ENCODE data around the gene TAP1. TPM values are rescaled to one million over a fixed set of nuclear protein-coding genes. Genes with fewer than 3 reads are reported as not detected.

Gene TAP1
- total RNA-seq, 1 donor from 2014 or later = 29.7 TPM

DNA sequence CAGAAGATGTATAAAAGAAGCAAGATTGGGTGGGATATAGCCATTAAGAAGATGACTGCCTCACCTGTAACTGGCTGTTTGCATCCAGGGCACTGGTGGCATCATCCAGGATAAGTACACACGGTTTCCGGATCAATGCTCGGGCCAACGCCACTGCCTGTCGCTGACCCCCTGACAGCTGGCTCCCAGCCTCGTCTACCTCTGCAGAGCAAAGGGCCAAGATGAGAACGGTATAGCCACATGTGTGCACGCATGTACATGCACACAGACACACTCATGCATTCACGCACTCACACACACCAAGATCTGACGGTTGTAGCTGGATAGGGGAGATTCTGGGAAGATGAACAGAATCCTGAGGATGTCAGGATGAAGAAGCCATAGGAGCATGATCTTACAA is 6.5 kb downstream of the TAP1 start:
- TF ChIP-seq, protein P1, sequence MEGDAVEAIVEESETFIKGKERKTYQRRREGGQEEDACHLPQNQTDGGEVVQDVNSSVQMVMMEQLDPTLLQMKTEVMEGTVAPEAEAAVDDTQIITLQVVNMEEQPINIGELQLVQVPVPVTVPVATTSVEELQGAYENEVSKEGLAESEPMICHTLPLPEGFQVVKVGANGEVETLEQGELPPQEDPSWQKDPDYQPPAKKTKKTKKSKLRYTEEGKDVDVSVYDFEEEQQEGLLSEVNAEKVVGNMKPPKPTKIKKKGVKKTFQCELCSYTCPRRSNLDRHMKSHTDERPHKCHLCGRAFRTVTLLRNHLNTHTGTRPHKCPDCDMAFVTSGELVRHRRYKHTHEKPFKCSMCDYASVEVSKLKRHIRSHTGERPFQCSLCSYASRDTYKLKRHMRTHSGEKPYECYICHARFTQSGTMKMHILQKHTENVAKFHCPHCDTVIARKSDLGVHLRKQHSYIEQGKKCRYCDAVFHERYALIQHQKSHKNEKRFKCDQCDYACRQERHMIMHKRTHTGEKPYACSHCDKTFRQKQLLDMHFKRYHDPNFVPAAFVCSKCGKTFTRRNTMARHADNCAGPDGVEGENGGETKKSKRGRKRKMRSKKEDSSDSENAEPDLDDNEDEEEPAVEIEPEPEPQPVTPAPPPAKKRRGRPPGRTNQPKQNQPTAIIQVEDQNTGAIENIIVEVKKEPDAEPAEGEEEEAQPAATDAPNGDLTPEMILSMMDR (IDR thresholded peaks at IDR 0.05) = no peak
- Mint-ChIP-seq H3K36me3 (ENCODE audit: low read depth) (peaks cover 29% of the 10 kb centered on the region), H3K4me3 (ENCODE audit: unreplicated experiment) (no peak overlapping the region), H3K9me3 (ENCODE audit: low read depth) (no peaks in the 10 kb centered on the region), H3K27ac (ENCODE audit: unreplicated experiment) (no peak overlapping the region), H3K27me3 (ENCODE audit: low read depth) (no peaks in the 10 kb centered on the region), H3K4me1 (ENCODE audit: low read depth) (peaks cover 22% of the 10 kb centered on the region)
- DNase-seq (ENCODE audit: low spot score) = no peak

DNA sequence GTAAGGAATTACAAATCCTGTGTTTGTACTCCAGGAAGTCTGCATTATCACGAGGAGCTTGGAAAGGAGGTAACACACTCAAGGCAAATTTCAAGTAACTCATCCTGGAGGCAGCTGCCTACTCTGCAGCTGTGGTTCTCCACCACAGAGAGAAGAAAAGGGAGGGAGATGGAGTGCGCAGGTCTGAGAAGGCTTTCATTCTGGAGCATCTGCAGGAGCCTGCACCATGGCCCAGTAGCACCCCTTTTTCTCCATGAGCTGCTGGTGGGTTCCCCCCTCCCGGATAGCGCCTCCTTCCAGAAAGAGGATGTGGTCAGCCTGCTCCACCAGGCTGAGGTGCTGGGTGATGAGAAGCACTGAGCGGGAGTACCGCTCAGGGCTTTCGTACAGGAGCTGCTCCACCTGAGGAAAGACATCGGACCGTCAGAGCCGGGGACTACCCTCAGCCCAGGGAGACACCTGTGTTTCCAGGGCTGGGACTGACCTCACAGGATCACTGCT is 8.1 kb downstream of the TAP1 start:
- Mint-ChIP-seq H3K36me3 (ENCODE audit: low read depth) (peaks cover 22% of the 10 kb centered on the region), H3K9me3 (ENCODE audit: low read depth) (no peaks in the 10 kb centered on the region), H3K4me1 (ENCODE audit: low read depth) (peaks cover 18% of the 10 kb centered on the region), H3K27me3 (ENCODE audit: low read depth) (no peaks in the 10 kb centered on the region), H3K4me3 (ENCODE audit: unreplicated experiment) (no peak overlapping the region), H3K27ac (ENCODE audit: unreplicated experiment) (no peak overlapping the region)
- TF ChIP-seq, protein P1 (IDR thresholded peaks at IDR 0.05) = no peak
- DNase-seq (ENCODE audit: low spot score) = no peak

DNA sequence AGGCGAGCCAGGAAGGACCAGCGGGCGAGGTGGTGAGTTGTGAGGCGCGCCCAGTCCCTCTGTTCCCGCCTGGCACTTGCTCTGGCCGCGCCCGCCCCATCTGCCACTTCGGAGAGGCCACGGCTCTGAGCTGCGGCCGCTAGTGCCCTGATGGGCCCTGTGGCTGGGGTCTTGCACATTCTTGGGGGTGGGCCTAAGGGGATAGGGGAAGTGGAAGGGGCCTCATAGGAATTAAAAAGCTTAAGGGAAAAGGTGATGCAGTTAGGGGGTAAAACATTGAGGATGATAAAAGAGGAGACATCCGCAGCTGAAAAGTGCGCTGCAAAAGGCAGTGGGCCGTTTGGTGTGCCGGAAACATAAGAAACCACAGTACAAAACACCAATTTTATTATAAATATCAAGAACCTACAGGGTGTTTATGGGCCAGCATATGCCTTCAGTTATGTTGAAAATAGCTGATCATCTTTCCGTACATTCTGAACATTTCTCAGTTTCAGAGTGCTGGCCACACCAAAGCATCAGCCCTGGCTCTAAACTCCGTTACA is 8.6 kb downstream of the TAP1 start:
- Mint-ChIP-seq H3K9me3 (ENCODE audit: low read depth) (no peaks in the 10 kb centered on the region), H3K4me3 (ENCODE audit: unreplicated experiment) (peak overlapping the region; percentile 94), H3K27me3 (ENCODE audit: low read depth) (no peaks in the 10 kb centered on the region), H3K36me3 (ENCODE audit: low read depth) (peaks cover 20% of the 10 kb centered on the region), H3K4me1 (ENCODE audit: low read depth) (peaks cover 18% of the 10 kb centered on the region), H3K27ac (ENCODE audit: unreplicated experiment) (peak overlapping the region; percentile 96)
- no peak for DNase-seq (ENCODE audit: low spot score)
- TF ChIP-seq, protein P1 (IDR thresholded peaks at IDR 0.05) = no peak

DNA sequence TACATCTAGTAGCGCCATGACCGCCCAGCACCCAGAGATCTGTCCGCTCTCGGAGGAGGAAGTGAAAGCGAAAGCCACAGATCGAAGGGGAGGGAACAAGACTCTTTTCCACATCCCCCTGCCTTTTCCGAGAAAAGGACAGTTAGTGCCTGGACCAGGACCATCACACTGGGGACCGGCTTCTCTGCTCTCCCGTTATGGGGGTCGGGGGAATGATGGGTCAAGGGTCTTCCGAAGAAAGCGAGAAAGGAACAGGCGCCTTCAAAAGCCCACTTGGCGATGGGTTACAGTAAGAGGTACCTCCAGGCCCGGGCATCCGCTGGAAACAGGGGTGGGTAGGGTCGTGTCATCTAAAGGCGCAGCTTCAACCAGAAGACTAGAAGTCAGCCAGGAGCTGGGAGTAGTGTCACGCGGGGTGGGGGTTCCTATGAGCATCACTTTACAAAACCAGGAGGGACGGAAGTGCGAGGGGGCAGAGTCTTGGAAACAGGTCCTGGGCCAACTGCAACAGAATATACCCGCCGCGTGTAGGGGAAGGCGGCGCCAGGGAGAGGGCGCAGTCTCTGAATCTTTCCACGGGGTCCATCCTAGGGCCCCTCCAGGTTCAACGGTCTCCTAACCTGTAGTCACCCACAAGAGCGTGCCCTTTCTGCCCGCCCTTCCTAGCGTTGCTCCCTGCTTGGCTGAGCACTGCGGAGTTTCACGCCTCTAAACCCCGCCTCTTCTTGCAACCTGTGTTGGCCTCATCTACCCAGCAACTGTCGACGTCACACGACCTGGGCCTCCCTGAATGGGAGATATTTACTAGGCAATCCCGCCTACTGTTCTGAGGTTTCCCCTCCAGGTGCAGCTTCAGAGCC is 9.3 kb downstream of the TAP1 start, which contains the start of gene PSMB8:
Gene PSMB8 (minus strand): TSS at position 69 of the 860 bp plus-strand sequence. CDS start 51 bp downstream, at position 18.
- Mint-ChIP-seq H3K9me3 (ENCODE audit: low read depth) (no peaks in the 10 kb centered on the region), H3K27ac (ENCODE audit: unreplicated experiment) (peak within 1 kb of the TSS; percentile 96), H3K4me3 (ENCODE audit: unreplicated experiment) (peak within 1 kb of the TSS; percentile 94), H3K36me3 (ENCODE audit: low read depth) (peaks cover 18% of the 10 kb centered on the region), H3K27me3 (ENCODE audit: low read depth) (no peaks in the 10 kb centered on the region), H3K4me1 (ENCODE audit: low read depth) (peaks cover 18% of the 10 kb centered on the region)
- TF ChIP-seq, protein P1 (IDR thresholded peaks at IDR 0.05) = peak; percentile 71
- DNase-seq (ENCODE audit: low spot score) = no peak

DNA sequence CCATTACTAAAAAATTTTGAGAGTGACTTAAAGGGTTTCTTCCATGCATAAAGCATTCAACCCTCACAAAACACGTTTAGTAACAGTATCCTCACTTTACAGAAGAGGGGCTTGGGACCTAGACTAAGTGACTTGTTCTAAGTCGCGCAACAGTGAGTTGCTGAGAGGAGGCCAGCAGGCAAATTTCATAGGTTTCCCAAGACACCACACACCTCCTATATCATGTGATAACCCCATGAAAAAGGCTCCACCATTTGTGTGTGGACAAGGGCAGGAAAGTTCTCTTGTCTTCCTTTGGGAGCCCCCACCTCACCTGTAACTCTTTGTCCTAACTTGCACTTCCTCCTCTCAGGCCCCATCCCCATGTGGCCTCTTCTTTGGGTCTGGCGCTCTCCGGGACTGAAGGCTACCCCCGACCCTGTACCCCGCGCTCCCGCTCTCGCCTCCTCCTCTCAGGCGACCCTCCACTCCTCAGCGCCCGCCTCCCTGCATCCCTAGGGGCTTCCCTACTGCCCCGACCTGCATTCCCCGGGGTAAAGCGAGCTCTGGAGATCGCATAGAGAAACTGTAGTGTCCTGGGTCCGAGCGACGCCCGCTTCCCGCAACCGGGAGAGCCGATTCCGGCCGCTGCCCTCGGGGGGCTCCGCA is 10.0 kb downstream of the TAP1 start:
- no peaks in the 10 kb centered on the region for H3K27me3 Mint-ChIP-seq (ENCODE audit: low read depth)
- TF ChIP-seq, protein P1 (IDR thresholded peaks at IDR 0.05) = no peak
- H3K4me3 Mint-ChIP-seq (ENCODE audit: unreplicated experiment) = peak overlapping the region; percentile 94
- H3K36me3 Mint-ChIP-seq (ENCODE audit: low read depth) = peaks cover 13% of the 10 kb centered on the region
- peaks cover 18% of the 10 kb centered on the region for H3K4me1 Mint-ChIP-seq (ENCODE audit: low read depth)
- no peaks in the 10 kb centered on the region for H3K9me3 Mint-ChIP-seq (ENCODE audit: low read depth)
- peak overlapping the region; percentile 96 for H3K27ac Mint-ChIP-seq (ENCODE audit: unreplicated experiment)
- DNase-seq (ENCODE audit: low spot score) = no peak

Data from chondrocyte (in vitro differentiated cells).